GM21360 (cell line): ENCODE results near the gene BTBD16.

Experiments used
- ATAC-seq: cut with Tn5 transposase; IDR thresholded peaks from one replicate; pipeline ENCODE4 v1.9.1; 2021; ENCODE audit warnings: mild to moderate bottlenecking, moderate library complexity; ENCODE audit not compliant: unreplicated experiment

BTBD16 gene

GRCh38 chr10:122271076-122271475 is at the start of gene BTBD16:
Gene BTBD16 (plus strand): TSS chr10:122271296. CDS start chr10:122275082, 3,786 bp downstream.
- ATAC-seq: no peak

- ATAC-seq: no peak
Measured at GRCh38 chr10:122221958-122222357, 49.1 kb upstream of the BTBD16 start.

- no peak for ATAC-seq
Measured at GRCh38 chr10:122222638-122223037, 48.5 kb upstream of the BTBD16 start.

- no peak for ATAC-seq
Measured at GRCh38 chr10:122224159-122224558, 46.9 kb upstream of the BTBD16 start.

GRCh38 chr10:122225330-122225729 is 45.8 kb upstream of the BTBD16 start:
- ATAC-seq: no peak

GRCh38 chr10:122227754-122228153 is 43.3 kb upstream of the BTBD16 start:
- no peak for ATAC-seq

GRCh38 chr10:122229666-122230065 is 41.4 kb upstream of the BTBD16 start:
- no peak for ATAC-seq

GRCh38 chr10:122230222-122230621 is 40.9 kb upstream of the BTBD16 start:
- no peak for ATAC-seq

- no peak for ATAC-seq
Measured at GRCh38 chr10:122232769-122233168, 38.3 kb upstream of the BTBD16 start.

GRCh38 chr10:122233857-122234348 is 37.2 kb upstream of the BTBD16 start:
- ATAC-seq: no peak

GRCh38 chr10:122234416-122234815 is 36.7 kb upstream of the BTBD16 start:
- no peak for ATAC-seq

- ATAC-seq: no peak
Measured at GRCh38 chr10:122236690-122237306, 34.3 kb upstream of the BTBD16 start.

GRCh38 chr10:122237331-122237990 is 33.6 kb upstream of the BTBD16 start:
- ATAC-seq: no peak

- no peak for ATAC-seq
Measured at GRCh38 chr10:122239578-122240257, 31.4 kb upstream of the BTBD16 start.

- ATAC-seq: no peak
Measured at GRCh38 chr10:122240401-122240800, 30.7 kb upstream of the BTBD16 start.

GRCh38 chr10:122241836-122242235 is 29.3 kb upstream of the BTBD16 start:
- ATAC-seq: no peak

- ATAC-seq: no peak
Measured at GRCh38 chr10:122243550-122243949, 27.5 kb upstream of the BTBD16 start.

- no peak for ATAC-seq
Measured at GRCh38 chr10:122244001-122244975, 26.8 kb upstream of the BTBD16 start.

- no peak for ATAC-seq
Measured at GRCh38 chr10:122245136-122245535, 26.0 kb upstream of the BTBD16 start.

GRCh38 chr10:122245897-122246296 is 25.2 kb upstream of the BTBD16 start:
- ATAC-seq: no peak
